ENCODE measurements around the gene SLC38A6.

- TF ChIP-seq, protein P1, sequence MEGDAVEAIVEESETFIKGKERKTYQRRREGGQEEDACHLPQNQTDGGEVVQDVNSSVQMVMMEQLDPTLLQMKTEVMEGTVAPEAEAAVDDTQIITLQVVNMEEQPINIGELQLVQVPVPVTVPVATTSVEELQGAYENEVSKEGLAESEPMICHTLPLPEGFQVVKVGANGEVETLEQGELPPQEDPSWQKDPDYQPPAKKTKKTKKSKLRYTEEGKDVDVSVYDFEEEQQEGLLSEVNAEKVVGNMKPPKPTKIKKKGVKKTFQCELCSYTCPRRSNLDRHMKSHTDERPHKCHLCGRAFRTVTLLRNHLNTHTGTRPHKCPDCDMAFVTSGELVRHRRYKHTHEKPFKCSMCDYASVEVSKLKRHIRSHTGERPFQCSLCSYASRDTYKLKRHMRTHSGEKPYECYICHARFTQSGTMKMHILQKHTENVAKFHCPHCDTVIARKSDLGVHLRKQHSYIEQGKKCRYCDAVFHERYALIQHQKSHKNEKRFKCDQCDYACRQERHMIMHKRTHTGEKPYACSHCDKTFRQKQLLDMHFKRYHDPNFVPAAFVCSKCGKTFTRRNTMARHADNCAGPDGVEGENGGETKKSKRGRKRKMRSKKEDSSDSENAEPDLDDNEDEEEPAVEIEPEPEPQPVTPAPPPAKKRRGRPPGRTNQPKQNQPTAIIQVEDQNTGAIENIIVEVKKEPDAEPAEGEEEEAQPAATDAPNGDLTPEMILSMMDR (conservative IDR thresholded peaks at IDR 0.05; ENCODE audit: low read depth, low read length), result no peak
- TF ChIP-seq EZH2 (IDR thresholded peaks at IDR 0.05; ENCODE audit: borderline replicate concordance, low read depth, low read length, poor library complexity, severe bottlenecking), result no peak
These were observed 8.0 kb upstream of the SLC38A6 start for GRCh38 chr14:60973070-60973469.

All from A673 (cell line).